Chondrocyte (in vitro differentiated cells): ENCODE measurements around the gene GABARAPL1. TPM values are rescaled to one million over a fixed set of nuclear protein-coding genes. Genes with fewer than 3 reads are reported as not detected.

ENCODE experiments used
- DNase-seq: peaks from one replicate; pipeline ENCODE4 v3.0.0; 2021; ENCODE audit warnings: mixed read lengths, low spot score
- H3K27ac Mint-ChIP-seq: one replicate; pipeline ENCODE4 v1.8.0; 2021; ENCODE audit warnings: mild to moderate bottlenecking, moderate library complexity, mixed read lengths; ENCODE audit not compliant: unreplicated experiment
- H3K27me3 Mint-ChIP-seq: 2 replicates; pipeline ENCODE4 v1.8.0; 2021; ENCODE audit warnings: low read depth, mixed read lengths
- H3K36me3 Mint-ChIP-seq: 2 replicates; pipeline ENCODE4 v1.8.0; 2021; ENCODE audit warnings: low read depth, mixed read lengths
- H3K4me1 Mint-ChIP-seq: 2 replicates; pipeline ENCODE4 v1.8.0; 2021; ENCODE audit warnings: low read depth, mild to moderate bottlenecking, mixed read lengths
- H3K4me3 Mint-ChIP-seq: one replicate; pipeline ENCODE4 v1.8.0; 2021; ENCODE audit warnings: mild to moderate bottlenecking, moderate library complexity, mixed read lengths; ENCODE audit not compliant: unreplicated experiment
- H3K9me3 Mint-ChIP-seq: 2 replicates; pipeline ENCODE4 v1.8.0; 2021; ENCODE audit warnings: low read depth, mixed read lengths
- total RNA-seq: library from RNA; stranded (reverse); gene quantifications from 3 replicates; pipeline ENCODE4 v1.2.1, GENCODE V29; 2021
- TF ChIP-seq, protein P1 (sequence below): fragments of 200-600 bp; sonication (generic); IDR thresholded peaks from 2 replicates; pipeline ENCODE4 v1.5.0; 2021; ENCODE audit warnings: antibody characterized with exemption, mild to moderate bottlenecking, moderate library complexity

Gene GABARAPL1
- total RNA-seq, 1 donor from 2014 or later = 47.7 TPM

DNA sequence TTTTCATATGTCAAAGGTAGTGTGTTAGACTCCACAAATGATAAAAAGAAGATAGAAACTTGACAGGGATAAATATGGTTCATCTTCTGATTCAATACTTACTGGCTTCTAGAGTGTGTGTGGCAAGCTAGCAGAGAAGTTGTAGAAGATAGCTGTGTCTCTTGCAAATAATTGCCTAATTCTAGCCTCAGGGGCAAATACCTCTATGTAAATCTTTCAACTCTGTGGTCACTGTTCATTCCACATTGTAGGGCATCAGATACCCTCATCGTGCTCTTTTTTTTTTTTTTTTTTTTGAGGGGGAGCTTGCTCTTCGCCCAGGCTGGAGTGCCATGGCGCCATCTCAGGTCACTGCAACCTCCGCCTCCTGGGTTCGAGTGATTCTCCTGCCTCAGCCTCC, 42.5 kb upstream of the GABARAPL1 start:
- H3K4me1 Mint-ChIP-seq = peaks cover 7% of the 10 kb centered on the region
- H3K4me3 Mint-ChIP-seq = no peak overlapping the region
- TF ChIP-seq, protein P1, sequence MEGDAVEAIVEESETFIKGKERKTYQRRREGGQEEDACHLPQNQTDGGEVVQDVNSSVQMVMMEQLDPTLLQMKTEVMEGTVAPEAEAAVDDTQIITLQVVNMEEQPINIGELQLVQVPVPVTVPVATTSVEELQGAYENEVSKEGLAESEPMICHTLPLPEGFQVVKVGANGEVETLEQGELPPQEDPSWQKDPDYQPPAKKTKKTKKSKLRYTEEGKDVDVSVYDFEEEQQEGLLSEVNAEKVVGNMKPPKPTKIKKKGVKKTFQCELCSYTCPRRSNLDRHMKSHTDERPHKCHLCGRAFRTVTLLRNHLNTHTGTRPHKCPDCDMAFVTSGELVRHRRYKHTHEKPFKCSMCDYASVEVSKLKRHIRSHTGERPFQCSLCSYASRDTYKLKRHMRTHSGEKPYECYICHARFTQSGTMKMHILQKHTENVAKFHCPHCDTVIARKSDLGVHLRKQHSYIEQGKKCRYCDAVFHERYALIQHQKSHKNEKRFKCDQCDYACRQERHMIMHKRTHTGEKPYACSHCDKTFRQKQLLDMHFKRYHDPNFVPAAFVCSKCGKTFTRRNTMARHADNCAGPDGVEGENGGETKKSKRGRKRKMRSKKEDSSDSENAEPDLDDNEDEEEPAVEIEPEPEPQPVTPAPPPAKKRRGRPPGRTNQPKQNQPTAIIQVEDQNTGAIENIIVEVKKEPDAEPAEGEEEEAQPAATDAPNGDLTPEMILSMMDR = no peak
- H3K27me3 Mint-ChIP-seq = peaks cover 3% of the 10 kb centered on the region
- no peak overlapping the region for H3K27ac Mint-ChIP-seq
- no peaks in the 10 kb centered on the region for H3K9me3 Mint-ChIP-seq
- DNase-seq = no peak
- H3K36me3 Mint-ChIP-seq = no peaks in the 10 kb centered on the region

DNA sequence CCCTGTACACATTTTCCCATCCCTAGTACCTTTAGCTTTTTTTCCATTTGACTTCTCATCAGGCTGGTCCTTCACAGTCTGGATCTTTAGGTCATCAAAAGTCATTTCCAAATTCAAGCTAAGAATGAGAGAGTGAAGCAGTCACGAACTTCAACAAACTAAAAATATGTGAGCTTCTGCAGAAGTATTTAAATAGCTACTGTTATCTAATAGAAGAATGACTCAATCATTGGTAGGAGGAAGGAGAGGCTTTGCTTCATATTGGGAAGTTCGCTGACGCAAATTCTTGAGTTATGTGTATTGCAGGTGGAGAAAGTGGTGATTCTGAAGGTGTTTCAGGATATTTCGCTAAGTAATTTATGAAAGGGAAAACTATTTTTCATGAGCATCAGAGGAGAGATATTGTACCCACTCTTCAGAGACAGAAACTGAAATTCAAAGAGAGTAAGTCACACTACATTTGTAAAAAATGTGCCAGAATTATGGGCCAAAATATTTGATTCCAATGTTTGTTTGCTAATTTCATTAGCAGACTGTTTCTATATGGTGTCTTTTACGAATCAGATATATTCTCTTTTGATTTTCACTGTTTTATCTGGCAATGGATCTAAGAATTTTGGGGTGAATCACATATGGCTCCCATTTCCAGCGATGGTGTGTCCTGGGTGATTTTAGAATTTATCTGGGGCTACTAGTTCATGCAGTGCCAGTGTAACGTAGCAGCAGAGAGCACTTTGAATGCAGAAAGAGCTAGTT, 40.5 kb upstream of the GABARAPL1 start, which contains the start of gene OLR1:
OLR1 (minus strand) TSS at position 160 of the 756 bp plus-strand sequence; CDS start at position 105, 55 bp downstream.
- H3K4me3 Mint-ChIP-seq = no peak within 1 kb of the TSS
- no peaks in the 10 kb centered on the region for H3K9me3 Mint-ChIP-seq
- H3K27ac Mint-ChIP-seq = no peak within 1 kb of the TSS
- no peaks in the 10 kb centered on the region for H3K36me3 Mint-ChIP-seq
- H3K27me3 Mint-ChIP-seq = peaks cover 3% of the 10 kb centered on the region
- DNase-seq = no peak
- TF ChIP-seq, protein P1 = no peak
- H3K4me1 Mint-ChIP-seq = peaks cover 7% of the 10 kb centered on the region

DNA sequence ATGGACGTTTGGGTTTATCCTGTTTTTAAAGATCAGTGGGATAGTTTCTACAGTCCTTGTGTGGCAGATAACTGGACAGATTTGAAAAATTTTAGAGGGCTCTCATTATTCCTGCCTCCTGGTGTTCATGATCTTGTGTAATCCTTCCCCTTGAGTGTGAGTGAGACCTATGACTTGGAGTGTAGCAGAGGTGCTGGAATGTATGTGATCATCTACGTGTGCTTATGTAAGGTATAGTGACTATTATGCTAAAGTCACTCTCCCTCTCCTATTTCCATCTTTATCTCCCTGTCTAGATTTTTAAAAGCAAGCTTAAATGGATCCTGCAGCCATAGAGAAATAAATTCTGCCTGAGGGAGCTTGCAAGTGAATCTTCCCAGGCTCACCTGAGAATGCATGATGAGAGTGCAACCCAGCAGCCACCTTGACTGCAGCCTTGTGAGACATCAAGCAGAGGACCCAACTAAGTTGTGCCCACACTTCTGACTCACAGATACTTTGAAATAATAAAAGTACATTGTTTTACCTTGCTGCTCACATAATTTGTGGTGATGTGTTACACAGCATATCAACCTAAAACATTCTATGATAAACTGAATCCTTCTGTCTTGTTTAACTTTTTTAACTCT, 37.6 kb upstream of the GABARAPL1 start:
- Mint-ChIP-seq H3K4me1 (no peaks in the 10 kb centered on the region), H3K36me3 (no peaks in the 10 kb centered on the region), H3K27me3 (peaks cover 12% of the 10 kb centered on the region), H3K9me3 (no peaks in the 10 kb centered on the region), H3K4me3 (no peak overlapping the region), H3K27ac (no peak overlapping the region)
- TF ChIP-seq, protein P1 = no peak
- no peak for DNase-seq

DNA sequence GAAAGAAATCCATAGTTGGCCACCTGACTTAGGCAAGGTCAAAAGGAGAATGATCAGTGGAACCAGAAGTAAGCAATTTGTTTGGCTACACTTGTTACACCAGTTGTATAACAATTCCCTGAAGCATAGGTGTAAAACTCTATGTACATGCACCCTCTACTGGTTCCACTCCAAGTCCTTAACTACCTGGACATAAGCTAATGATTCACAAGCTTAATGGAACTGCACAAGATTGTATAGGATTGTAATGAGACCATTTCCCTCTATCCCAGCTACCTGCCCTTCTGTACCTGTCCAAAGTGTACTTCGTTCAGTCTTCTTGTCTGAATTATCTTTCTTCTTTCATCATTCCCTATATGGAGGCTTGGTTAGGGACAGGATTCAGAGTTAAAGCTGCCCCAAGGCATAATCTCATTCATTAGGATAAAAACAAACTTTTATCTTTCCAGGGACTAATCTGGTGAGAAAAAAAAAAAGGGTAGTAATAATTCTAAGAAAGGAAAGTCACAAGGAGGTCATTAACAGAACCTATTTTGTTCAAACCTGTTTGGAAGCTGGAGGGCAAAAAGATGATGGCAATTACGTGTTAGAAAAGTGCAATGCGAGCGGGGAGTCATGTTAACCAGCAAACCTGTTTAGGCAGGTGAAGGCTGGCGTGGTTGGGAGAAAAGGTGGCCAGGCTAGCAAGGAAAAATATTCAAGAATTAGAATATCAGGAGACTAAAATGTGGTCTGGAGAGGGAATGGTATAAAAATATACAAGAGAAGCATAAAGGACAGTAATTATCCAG, 36.6 kb upstream of the GABARAPL1 start:
- no peaks in the 10 kb centered on the region for H3K36me3 Mint-ChIP-seq
- no peak overlapping the region for H3K27ac Mint-ChIP-seq
- H3K4me3 Mint-ChIP-seq = no peak overlapping the region
- no peak for DNase-seq
- H3K9me3 Mint-ChIP-seq = no peaks in the 10 kb centered on the region
- H3K4me1 Mint-ChIP-seq = no peaks in the 10 kb centered on the region
- H3K27me3 Mint-ChIP-seq = peaks cover 12% of the 10 kb centered on the region
- TF ChIP-seq, protein P1 = no peak

DNA sequence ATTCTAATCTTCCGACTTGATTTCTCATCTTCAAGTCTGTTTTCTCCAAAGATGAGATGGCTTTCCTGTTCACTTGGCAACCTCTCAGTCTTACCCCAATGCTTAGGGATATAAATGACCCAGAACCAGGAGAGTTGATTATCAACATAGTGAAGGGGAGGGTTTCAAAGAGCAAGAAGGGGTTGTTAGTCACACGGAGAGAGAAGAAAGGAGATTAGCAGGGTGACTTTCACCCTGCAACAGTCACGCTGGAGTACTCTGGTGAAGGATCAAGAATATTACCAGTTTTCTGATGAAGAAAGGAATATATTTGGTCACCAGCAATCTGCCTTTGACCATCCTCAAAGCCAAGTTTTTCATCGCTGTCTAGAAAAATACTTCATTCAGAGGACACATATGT, 33.9 kb upstream of the GABARAPL1 start, which contains the start of gene TMEM52B:
TMEM52B (plus strand) TSS at position 212 of the 400 bp plus-strand sequence. CDS start 543 bp downstream, outside the sequence.
- DNase-seq = no peak
- H3K4me1 Mint-ChIP-seq = peaks cover 5% of the 10 kb centered on the region
- H3K9me3 Mint-ChIP-seq = no peaks in the 10 kb centered on the region
- H3K4me3 Mint-ChIP-seq = no peak within 1 kb of the TSS
- H3K27me3 Mint-ChIP-seq = peaks cover 12% of the 10 kb centered on the region
- TF ChIP-seq, protein P1 = no peak
- no peaks in the 10 kb centered on the region for H3K36me3 Mint-ChIP-seq
- H3K27ac Mint-ChIP-seq = no peak within 1 kb of the TSS
